ENCODE data around the gene TTC9C. TPM values are rescaled to one million over a fixed set of nuclear protein-coding genes. Genes with fewer than 3 reads are reported as not detected.

The TTC9C gene
- total and polyA plus RNA-seq, 2 of the 13 experiments (the other 11 are each of a cell fraction or from before 2014, with no cell fraction given), result 28.0 to 36.4 TPM

- TF ChIP-seq PATZ1 (CRISPR knock-in tag; IDR thresholded peaks at IDR 0.05) (peak; percentile 37), FOXM1 (CRISPR knock-in tag; IDR thresholded peaks at IDR 0.05) (peak; percentile 83; the same call in 1 of the 2 replicates), TFDP1 (CRISPR knock-in tag; IDR thresholded peaks at IDR 0.05; ENCODE audit: borderline replicate concordance) (peak; percentile 98), ZNF724P (CRISPR knock-in tag; IDR thresholded peaks at IDR 0.05; ENCODE audit: borderline replicate concordance) (peak; percentile 90; the same call in 1 of the 2 replicates), ZFYVE20 (CRISPR knock-in tag; IDR thresholded peaks at IDR 0.05; ENCODE audit: borderline replicate concordance, low read depth) (peak; percentile 56; the same call in 1 of the 2 replicates), SNAI1 (CRISPR knock-in tag; IDR thresholded peaks at IDR 0.05; ENCODE audit: borderline replicate concordance) (no peak), BORCS8-MEF2B (CRISPR knock-in tag; IDR thresholded peaks at IDR 0.05) (peak; percentile 91; the same call in 1 of the 2 replicates), ELF3 (CRISPR knock-in tag; IDR thresholded peaks at IDR 0.05) (peak; percentile 70; the same call in 1 of the 2 replicates), HNRNPK (IDR thresholded peaks at IDR 0.05; ENCODE audit: low read depth, low read length, poor library complexity, severe bottlenecking) (peak; percentile 87), DRAP1 (CRISPR knock-in tag; IDR thresholded peaks at IDR 0.05) (peak; percentile 82), SOX6 (IDR thresholded peaks at IDR 0.05) (no peak), SOX6 (CRISPR knock-in tag; IDR thresholded peaks at IDR 0.05) (peak; percentile 19; the same call in 1 of the 2 replicates), KLF13 (CRISPR knock-in tag; IDR thresholded peaks at IDR 0.05) (no peak), RFXAP (CRISPR knock-in tag; IDR thresholded peaks at IDR 0.05; ENCODE audit: borderline replicate concordance) (peak; percentile 100; the same call in 1 of the 2 replicates), ZNF878 (CRISPR knock-in tag; IDR thresholded peaks at IDR 0.05) (no peak; the same call in 1 of the 2 replicates), PRDM15 (CRISPR knock-in tag; IDR thresholded peaks at IDR 0.05) (peak; percentile 71; the same call in 1 of the 2 replicates), ATF4 (CRISPR knock-in tag; IDR thresholded peaks at IDR 0.05) (0 out of 4 replicates have a peak, but pooled peaks of 1 of the 2 experiments have one; percentile 1), SP2 (CRISPR knock-in tag; IDR thresholded peaks at IDR 0.05) (peak; percentile 88), ATRX (CRISPR knock-in tag; IDR thresholded peaks at IDR 0.05; ENCODE audit: borderline replicate concordance) (no peak), ZNF326 (CRISPR knock-in tag; IDR thresholded peaks at IDR 0.05; ENCODE audit: borderline replicate concordance) (no peak), NRL (CRISPR knock-in tag; IDR thresholded peaks at IDR 0.05; ENCODE audit: borderline replicate concordance) (peak; percentile 82; the same call in 1 of the 2 replicates)
Observed at GRCh38 chr11:62727165-62727871, 968 bp upstream of the TTC9C start, which contains the start of gene HNRNPUL2 (continued).
